Fibroblast of pulmonary artery (primary cell): ENCODE data around the gene PYGL.
A peak's percentile ranks its signal among the peaks of the same experiment; 100 is the strongest.
"Not testable (repeated sequence)": the region's sequence is repeated elsewhere in the genome, so short reads cannot be mapped to it uniquely, and the experiment has no call there.

Source experiments
- DNase-seq: peaks from one replicate; pipeline ENCODE4 v3.0.0-alpha.2; 2010; ENCODE audit warnings: low read depth
- H3K4me3 ChIP-seq: replicated peaks from 2 replicates; pipeline ENCODE4 v1.5.1; 2011; ENCODE audit warnings: low read depth, mild to moderate bottlenecking, control low read depth, low read length, moderate library complexity
- TF ChIP-seq, protein P1 (sequence below): IDR thresholded peaks from 2 replicates; pipeline ENCODE4 v1.5.1; 2011; ENCODE audit warnings: mild to moderate bottlenecking, control low read depth, low read length, inconsistent platforms; ENCODE audit errors: missing control alignments

Gene PYGL

DNA sequence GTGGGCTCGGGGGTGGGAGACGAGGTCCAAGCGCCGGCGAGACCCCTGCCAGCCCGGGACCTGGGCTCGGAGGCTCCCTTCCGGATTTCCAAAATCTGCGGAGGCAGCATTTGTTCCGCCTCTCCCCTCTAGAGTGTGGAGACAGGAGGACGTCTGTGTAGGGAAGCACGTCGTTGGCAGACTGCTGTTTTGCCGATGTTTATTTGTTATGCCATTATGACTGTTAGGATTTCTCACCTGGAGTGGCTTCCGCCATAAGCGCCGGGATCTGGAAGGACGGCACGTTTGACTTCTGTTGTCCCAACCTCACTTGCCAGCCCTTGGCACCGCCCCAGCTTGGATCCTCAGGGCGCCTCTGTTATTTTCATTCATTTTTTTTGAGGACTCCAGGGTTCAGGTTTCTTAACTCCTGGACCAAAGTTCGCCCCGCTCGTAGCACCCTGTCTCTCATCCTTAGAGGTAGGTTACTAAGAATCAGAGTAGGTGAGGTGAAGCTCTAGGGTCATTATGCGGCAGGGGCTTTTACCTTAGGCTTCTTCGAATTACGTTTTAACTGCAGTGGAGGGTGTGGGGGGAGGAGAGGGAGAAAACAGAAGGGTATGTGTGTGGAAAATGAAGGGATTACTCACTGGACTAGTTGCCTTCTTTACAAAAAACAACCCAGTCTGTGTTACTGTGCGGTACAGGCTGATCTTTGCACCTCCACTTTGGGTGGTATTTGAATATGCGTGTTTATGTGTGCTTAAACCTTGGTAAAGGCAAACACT lies 547 bp upstream of the PYGL start:
- peak; percentile 55 for DNase-seq
- peak overlapping the region; percentile 77 for H3K4me3 ChIP-seq
- TF ChIP-seq, protein P1, sequence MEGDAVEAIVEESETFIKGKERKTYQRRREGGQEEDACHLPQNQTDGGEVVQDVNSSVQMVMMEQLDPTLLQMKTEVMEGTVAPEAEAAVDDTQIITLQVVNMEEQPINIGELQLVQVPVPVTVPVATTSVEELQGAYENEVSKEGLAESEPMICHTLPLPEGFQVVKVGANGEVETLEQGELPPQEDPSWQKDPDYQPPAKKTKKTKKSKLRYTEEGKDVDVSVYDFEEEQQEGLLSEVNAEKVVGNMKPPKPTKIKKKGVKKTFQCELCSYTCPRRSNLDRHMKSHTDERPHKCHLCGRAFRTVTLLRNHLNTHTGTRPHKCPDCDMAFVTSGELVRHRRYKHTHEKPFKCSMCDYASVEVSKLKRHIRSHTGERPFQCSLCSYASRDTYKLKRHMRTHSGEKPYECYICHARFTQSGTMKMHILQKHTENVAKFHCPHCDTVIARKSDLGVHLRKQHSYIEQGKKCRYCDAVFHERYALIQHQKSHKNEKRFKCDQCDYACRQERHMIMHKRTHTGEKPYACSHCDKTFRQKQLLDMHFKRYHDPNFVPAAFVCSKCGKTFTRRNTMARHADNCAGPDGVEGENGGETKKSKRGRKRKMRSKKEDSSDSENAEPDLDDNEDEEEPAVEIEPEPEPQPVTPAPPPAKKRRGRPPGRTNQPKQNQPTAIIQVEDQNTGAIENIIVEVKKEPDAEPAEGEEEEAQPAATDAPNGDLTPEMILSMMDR: no peak

DNA sequence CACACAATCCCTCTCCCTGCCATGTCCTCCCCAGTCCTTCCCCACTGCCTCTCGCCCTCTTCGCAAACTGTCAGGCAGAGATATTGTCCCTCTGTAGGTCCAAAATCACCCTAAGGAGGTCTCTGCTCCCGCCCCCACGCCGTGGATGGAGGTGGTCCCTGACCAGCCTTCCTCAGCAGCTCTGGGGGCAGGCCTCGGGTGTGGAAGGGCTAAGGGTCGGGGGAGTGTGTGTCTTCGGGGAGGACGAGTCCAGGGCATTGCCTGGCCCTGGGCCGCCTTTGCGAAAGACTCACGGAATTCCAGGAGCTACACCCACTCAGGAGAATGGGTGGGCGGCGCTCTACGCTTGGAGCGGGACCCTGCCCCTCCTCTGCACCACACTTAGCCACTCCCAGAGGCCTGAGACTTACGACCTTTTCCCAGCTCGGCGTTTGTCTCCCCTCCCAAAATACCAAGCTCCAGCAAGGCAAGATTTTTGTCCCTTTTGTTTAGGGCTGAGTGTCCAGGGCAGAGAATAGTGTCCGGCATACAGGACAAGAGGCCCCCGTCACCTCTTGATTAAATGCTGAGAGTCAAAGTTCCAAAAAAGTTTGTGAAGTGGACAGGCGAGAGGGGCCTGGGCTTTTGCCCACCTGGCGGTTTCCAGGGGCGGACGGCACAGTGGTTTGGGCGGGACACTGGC lies 881 bp downstream of the PYGL start:
- DNase-seq: peak; percentile 72
- peak overlapping the region; percentile 77 for H3K4me3 ChIP-seq
- TF ChIP-seq, protein P1: no peak

DNA sequence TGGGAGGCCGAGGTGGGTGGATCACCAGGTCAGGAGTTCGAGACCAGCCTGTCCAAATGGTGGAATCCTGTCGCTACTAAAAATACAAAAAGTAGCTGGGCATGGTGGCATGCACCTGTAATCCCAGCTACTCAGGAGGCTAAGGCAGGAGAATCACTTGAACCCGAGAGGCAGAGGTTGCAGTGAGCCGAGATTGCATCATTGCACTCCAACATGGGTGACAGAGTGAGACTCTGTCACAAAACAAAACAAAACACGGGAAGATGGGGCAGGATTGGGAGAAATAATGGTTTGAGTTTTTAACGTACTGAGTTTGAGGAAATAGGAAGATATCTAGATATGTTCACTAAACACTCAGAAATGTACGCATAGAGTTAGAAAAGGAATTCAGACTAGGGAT lies 2.6 kb downstream of the PYGL start:
- H3K4me3 ChIP-seq, DNase-seq: not testable (repeated sequence)

DNA sequence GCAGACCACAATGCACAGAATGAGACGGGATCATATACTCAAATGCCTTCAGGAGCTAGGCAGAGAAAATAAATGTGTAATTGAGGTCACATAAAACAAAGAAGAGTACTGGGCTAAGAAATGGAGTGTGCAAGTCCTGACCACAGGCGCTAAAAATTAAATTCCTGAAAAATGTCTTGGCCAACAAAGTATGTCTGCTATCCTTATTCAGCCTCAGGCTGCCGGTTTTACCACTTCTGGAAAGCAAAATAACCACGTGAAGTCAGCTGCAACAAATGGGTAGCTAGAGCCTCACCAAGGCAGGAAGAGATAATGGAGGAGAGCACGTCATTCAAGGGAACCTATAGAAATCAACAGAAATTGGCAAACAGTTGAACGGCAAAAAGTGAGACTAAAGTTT lies 3.1 kb downstream of the PYGL start:
- H3K4me3 ChIP-seq: no peak overlapping the region
- TF ChIP-seq, protein P1: no peak
- no peak for DNase-seq

DNA sequence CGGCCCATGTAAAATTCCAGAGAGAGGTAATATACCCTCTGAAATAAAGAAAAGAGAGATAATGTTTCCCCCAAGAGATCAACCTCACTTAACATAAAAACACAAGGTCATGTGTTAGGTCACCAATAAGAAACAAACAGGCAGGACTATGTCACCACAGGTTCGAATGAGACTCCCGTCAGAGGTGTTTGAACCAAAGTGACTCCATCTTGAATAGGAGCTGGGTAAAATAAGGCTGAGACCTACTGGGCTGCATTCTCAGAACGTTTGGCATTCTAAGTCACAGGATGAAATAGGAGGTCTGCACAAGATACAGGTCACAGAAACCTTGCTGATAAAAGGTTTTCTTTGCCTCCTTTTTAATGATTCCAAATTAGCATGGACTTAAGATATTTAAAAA lies 6.5 kb downstream of the PYGL start:
- H3K4me3 ChIP-seq: no peak overlapping the region
- DNase-seq: no peak
- TF ChIP-seq, protein P1: no peak

DNA sequence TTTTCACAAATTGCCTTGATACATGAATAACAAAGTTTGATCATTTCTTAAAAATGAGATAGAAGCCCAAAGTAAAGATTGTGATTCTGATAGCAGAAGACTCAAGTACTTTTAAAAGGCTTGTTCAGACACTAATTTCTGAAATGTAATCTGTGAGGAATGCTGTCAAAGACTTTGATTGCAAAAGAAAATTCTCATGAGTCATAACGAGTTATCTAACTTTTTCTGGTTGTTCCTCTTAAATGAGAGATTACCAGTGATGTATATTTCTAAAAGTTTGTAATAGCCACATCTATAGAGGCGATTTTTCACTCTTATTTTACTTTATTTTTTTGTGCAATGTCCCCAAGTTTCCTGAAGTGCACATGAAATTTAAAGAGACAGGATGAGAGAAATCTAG lies 7.0 kb downstream of the PYGL start:
- TF ChIP-seq, protein P1: no peak
- DNase-seq: peak; percentile 65
- no peak overlapping the region for H3K4me3 ChIP-seq

DNA sequence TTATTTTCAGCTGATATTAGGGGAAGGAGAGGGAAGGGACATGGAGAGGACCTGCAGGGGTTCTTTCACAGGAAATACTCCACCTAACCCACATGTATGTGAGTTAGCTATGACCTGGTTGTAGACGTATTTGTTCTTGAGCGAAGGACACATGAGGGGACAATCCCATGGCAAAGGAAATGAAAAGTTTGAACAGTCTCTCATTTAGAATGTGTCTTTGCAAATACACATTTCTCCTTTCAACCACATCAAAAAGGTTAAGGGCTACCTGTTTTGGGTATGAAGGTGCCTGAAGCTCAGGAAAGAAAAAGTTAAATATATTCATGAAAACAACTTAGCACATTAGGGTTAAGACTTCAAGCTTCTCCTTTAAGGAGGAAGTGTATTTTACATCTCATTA lies 7.4 kb downstream of the PYGL start:
- no peak overlapping the region for H3K4me3 ChIP-seq
- TF ChIP-seq, protein P1: no peak
- no peak for DNase-seq
